NCI-H2029 (cell line): ENCODE data around the gene ZFP28.

Experiments
- DNase-seq: peaks from one replicate; lab custom pipeline; 2025; lab: John Stamatoyannopoulos, UW

ZFP28 gene

GRCh38 chr19:56596676-56597075 lies 57.9 kb downstream of the ZFP28 start:
- no peak for DNase-seq

- DNase-seq, result no peak
These were observed 58.9 kb downstream of the ZFP28 start for GRCh38 chr19:56597696-56598095.

- no peak for DNase-seq
These were observed 62.6 kb downstream of the ZFP28 start for GRCh38 chr19:56601375-56601774.

DNA sequence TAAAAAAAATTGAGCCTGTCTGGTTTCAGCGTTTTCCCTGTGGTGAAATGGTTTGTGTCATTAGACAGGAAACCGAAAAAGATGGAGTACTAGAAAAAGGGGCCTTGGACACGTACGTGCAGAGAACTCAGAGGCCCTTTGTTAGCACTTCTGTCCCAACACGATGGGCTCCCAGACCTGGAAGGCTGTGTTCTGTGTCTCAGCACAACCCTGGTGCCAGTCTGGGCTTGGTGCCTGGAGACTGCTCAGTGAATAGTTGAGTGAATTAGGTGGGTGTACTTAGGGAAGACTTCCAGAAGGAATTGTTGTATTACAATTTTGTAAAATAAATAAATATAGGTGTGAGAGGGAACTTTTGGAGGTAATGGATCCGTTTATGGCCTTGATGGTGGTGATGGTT lies 65.1 kb downstream of the ZFP28 start:
- DNase-seq, result no peak
